Measurements from ENCODE around the gene TERT. TPM values are rescaled to one million over a fixed set of nuclear protein-coding genes. Genes with fewer than 3 reads are reported as not detected.

Gene TERT
- polyA plus RNA-seq, 3 donors from 2014 or later: not detected

- Mint-ChIP-seq H3K9me3 (no peaks in the 10 kb centered on the region), H3K36me3 (no peaks in the 10 kb centered on the region), H3K4me1 (peaks cover 11% of the 10 kb centered on the region in 2 donors), H3K27me3 (ENCODE audit: low read depth in 3 of 3) (peaks cover 0 to 8% (median 7%) of the 10 kb centered on the region in 3 donors), H3K4me3 (no peak overlapping the region), H3K27ac (no peak overlapping the region)
- no peak for DNase-seq
Measured at GRCh38 chr5:1254196-1254595, 40.7 kb downstream of the TERT start.

DNA sequence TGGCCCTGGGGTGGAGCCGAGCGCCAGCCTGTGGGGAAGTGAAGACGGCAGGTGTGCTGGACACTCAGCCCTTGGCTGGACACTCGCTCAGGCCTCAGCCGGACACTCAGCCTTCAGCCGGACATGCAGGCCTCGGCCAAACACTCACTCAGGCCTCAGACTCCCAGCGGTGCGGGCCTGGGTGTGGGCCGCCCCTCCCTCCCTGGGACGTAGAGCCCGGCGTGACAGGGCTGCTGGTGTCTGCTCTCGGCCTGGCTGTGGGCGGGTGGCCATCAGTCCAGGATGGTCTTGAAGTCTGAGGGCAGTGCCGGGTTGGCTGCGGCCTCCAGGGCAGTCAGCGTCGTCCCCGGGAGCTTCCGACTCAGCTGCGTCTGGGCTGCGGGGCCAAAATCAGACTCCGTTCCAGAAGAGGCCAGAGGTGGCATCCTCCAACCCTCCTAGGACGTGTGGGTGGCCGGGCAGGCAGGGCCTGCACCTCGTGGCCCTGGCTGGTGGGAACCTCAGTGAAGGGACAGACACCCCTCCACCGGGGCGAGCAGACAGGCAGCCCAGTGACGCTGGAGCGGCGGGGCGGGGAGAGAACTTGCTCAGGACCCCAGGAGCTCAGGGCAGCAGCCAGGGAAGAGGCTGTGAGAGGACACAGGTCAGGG, 41.3 kb downstream of the TERT start:
- H3K4me3 Mint-ChIP-seq: no peak overlapping the region
- no peaks in the 10 kb centered on the region for H3K36me3 Mint-ChIP-seq
- peaks cover 0 to 7% (median 6%) of the 10 kb centered on the region in 3 donors for H3K27me3 Mint-ChIP-seq (ENCODE audit: low read depth in 3 of 3)
- DNase-seq: no peak
- no peaks in the 10 kb centered on the region for H3K9me3 Mint-ChIP-seq
- H3K27ac Mint-ChIP-seq: no peak overlapping the region
- peaks cover 11% of the 10 kb centered on the region in 2 donors for H3K4me1 Mint-ChIP-seq

- H3K4me1 Mint-ChIP-seq: peaks cover 11% of the 10 kb centered on the region in 2 donors
- no peaks in the 10 kb centered on the region for H3K36me3 Mint-ChIP-seq
- H3K27me3 Mint-ChIP-seq (ENCODE audit: low read depth in 3 of 3): peaks cover 0 to 7% (median 6%) of the 10 kb centered on the region in 3 donors
- H3K4me3 Mint-ChIP-seq: no peak overlapping the region
- no peak overlapping the region for H3K27ac Mint-ChIP-seq
- H3K9me3 Mint-ChIP-seq: no peaks in the 10 kb centered on the region
- DNase-seq: no peak
Measured at GRCh38 chr5:1252681-1253080, 42.2 kb downstream of the TERT start.

- Mint-ChIP-seq H3K36me3 (no peaks in the 10 kb centered on the region), H3K4me3 (no peak overlapping the region), H3K27me3 (ENCODE audit: low read depth in 3 of 3) (peaks cover 0 to 7% (median 5%) of the 10 kb centered on the region in 3 donors), H3K9me3 (no peaks in the 10 kb centered on the region), H3K27ac (peak overlapping the region in 1 of 6 donors; percentile 19), H3K4me1 (peaks cover 11% of the 10 kb centered on the region in 2 donors)
- DNase-seq: no peak
Measured at GRCh38 chr5:1251678-1252580, 42.9 kb downstream of the TERT start.

- H3K4me3 Mint-ChIP-seq: no peak overlapping the region
- H3K27ac Mint-ChIP-seq: no peak overlapping the region
- peaks cover 0 to 7% (median 3%) of the 10 kb centered on the region in 3 donors for H3K27me3 Mint-ChIP-seq (ENCODE audit: low read depth in 3 of 3)
- H3K36me3 Mint-ChIP-seq: no peaks in the 10 kb centered on the region
- H3K9me3 Mint-ChIP-seq: no peaks in the 10 kb centered on the region
- H3K4me1 Mint-ChIP-seq: peaks cover 0 to 2% of the 10 kb centered on the region in 2 donors
- DNase-seq: no peak
Measured at GRCh38 chr5:1249366-1250280, 45.2 kb downstream of the TERT start.

DNA sequence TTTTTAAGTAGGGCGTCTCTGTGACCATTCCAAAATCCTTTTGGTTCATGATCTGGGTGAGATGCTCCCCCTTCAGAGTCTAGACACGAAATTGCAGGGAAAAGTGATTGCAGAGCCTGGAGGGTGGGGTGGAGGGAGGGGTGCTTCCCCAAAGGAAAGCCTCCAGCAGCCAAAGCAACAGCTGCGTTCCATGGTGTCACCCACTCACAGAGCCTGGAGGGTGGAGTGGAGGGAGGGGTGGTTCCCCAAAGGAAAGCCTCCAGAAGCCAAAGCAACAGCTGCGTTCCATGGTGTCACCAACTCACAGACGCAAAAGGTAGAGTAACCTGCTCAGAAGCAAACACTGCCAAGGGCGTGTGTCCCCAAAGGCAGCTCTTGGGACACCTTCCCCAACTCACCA, 47.1 kb downstream of the TERT start:
- Mint-ChIP-seq H3K4me3 (no peak overlapping the region), H3K36me3 (no peaks in the 10 kb centered on the region), H3K9me3 (no peaks in the 10 kb centered on the region), H3K4me1 (no peaks in the 10 kb centered on the region), H3K27me3 (ENCODE audit: low read depth in 3 of 3) (peaks cover 0 to 10% (median 1%) of the 10 kb centered on the region in 3 donors), H3K27ac (no peak overlapping the region)
- DNase-seq: no peak

- Mint-ChIP-seq H3K27me3 (ENCODE audit: low read depth in 3 of 3) (peaks cover 0 to 10% (median 1%) of the 10 kb centered on the region in 3 donors), H3K4me3 (no peak overlapping the region), H3K27ac (no peak overlapping the region), H3K4me1 (no peaks in the 10 kb centered on the region), H3K36me3 (no peaks in the 10 kb centered on the region), H3K9me3 (no peaks in the 10 kb centered on the region)
- no peak for DNase-seq
Measured at GRCh38 chr5:1246711-1247431, 48.0 kb downstream of the TERT start.

- H3K9me3 Mint-ChIP-seq: no peaks in the 10 kb centered on the region
- no peaks in the 10 kb centered on the region for H3K4me1 Mint-ChIP-seq
- H3K4me3 Mint-ChIP-seq: no peak overlapping the region
- H3K27ac Mint-ChIP-seq: no peak overlapping the region
- H3K27me3 Mint-ChIP-seq (ENCODE audit: low read depth in 3 of 3): peaks cover 0 to 10% (median 1%) of the 10 kb centered on the region in 3 donors
- no peak for DNase-seq
- no peaks in the 10 kb centered on the region for H3K36me3 Mint-ChIP-seq
Measured at GRCh38 chr5:1245905-1246576, 48.8 kb downstream of the TERT start.

GRCh38 chr5:1244976-1245375, 49.9 kb downstream of the TERT start:
- Mint-ChIP-seq H3K4me1 (no peaks in the 10 kb centered on the region), H3K4me3 (no peak overlapping the region), H3K36me3 (no peaks in the 10 kb centered on the region), H3K27ac (no peak overlapping the region), H3K9me3 (no peaks in the 10 kb centered on the region), H3K27me3 (ENCODE audit: low read depth in 3 of 3) (peaks cover 0 to 7% (median 4%) of the 10 kb centered on the region in 3 donors)
- no peak for DNase-seq

GRCh38 chr5:1244255-1244654, 50.6 kb downstream of the TERT start:
- H3K27ac Mint-ChIP-seq: no peak overlapping the region
- H3K9me3 Mint-ChIP-seq: no peaks in the 10 kb centered on the region
- H3K27me3 Mint-ChIP-seq (ENCODE audit: low read depth in 3 of 3): peaks cover 0 to 4% (median 4%) of the 10 kb centered on the region in 3 donors
- no peaks in the 10 kb centered on the region for H3K4me1 Mint-ChIP-seq
- H3K36me3 Mint-ChIP-seq: no peaks in the 10 kb centered on the region
- DNase-seq: no peak
- no peak overlapping the region for H3K4me3 Mint-ChIP-seq

- Mint-ChIP-seq H3K9me3 (no peaks in the 10 kb centered on the region), H3K36me3 (no peaks in the 10 kb centered on the region), H3K4me3 (no peak overlapping the region), H3K4me1 (no peaks in the 10 kb centered on the region), H3K27me3 (ENCODE audit: low read depth in 3 of 3) (peaks cover 0 to 4% (median 4%) of the 10 kb centered on the region in 3 donors), H3K27ac (no peak overlapping the region)
- DNase-seq: no peak
Measured at GRCh38 chr5:1243487-1244130, 51.3 kb downstream of the TERT start.

- H3K4me1 Mint-ChIP-seq: no peaks in the 10 kb centered on the region
- no peak for DNase-seq
- H3K27me3 Mint-ChIP-seq (ENCODE audit: low read depth in 3 of 3): peaks cover 0 to 5% (median 4%) of the 10 kb centered on the region in 3 donors
- H3K36me3 Mint-ChIP-seq: no peaks in the 10 kb centered on the region
- H3K4me3 Mint-ChIP-seq: no peak overlapping the region
- H3K9me3 Mint-ChIP-seq: no peaks in the 10 kb centered on the region
- no peak overlapping the region for H3K27ac Mint-ChIP-seq
Measured at GRCh38 chr5:1242733-1243486, 52.0 kb downstream of the TERT start.

Measured in immature natural killer cell (primary cell).